ENCODE results near the gene FHL1.

FHL1 gene

GRCh38 chrX:136258951-136259350, 111.6 kb downstream of the FHL1 start:
- no peak for DNase-seq (ENCODE audit: low spot score)

- peak; percentile 11 for DNase-seq (ENCODE audit: low spot score)
Observed at GRCh38 chrX:136259543-136259942, 112.2 kb downstream of the FHL1 start.

GRCh38 chrX:136260776-136261175, 113.4 kb downstream of the FHL1 start:
- peak; percentile 18 for DNase-seq (ENCODE audit: low spot score)

All from AG20443 (cell line).